NCI-H1694 (cell line): Measurements from ENCODE around the gene ID3.

ENCODE experiments used
- DNase-seq: peaks from one replicate; lab custom pipeline; 2025; lab: John Stamatoyannopoulos, UW

Gene ID3

GRCh38 chr1:23565776-23566175 is 6.5 kb upstream of the ID3 start:
- DNase-seq = no peak

GRCh38 chr1:23564529-23565122 is 5.3 kb upstream of the ID3 start:
- DNase-seq = no peak

- no peak for DNase-seq
Measured at GRCh38 chr1:23563755-23564374, 4.6 kb upstream of the ID3 start.

- DNase-seq = no peak
Measured at GRCh38 chr1:23563003-23563402, 3.7 kb upstream of the ID3 start.

GRCh38 chr1:23562137-23562876 is 3.0 kb upstream of the ID3 start:
- DNase-seq = peak; percentile 81

- no peak for DNase-seq
Measured at GRCh38 chr1:23561813-23562100, 2.5 kb upstream of the ID3 start.

- no peak for DNase-seq
Measured at GRCh38 chr1:23561076-23561812, 1.9 kb upstream of the ID3 start.

- no peak for DNase-seq
Measured at GRCh38 chr1:23559985-23560741, 862 bp upstream of the ID3 start.

GRCh38 chr1:23558872-23559135 is 497 bp downstream of the ID3 start:
- DNase-seq = no peak

- no peak for DNase-seq
Measured at GRCh38 chr1:23558140-23558871, 995 bp downstream of the ID3 start.

- no peak for DNase-seq
Measured at GRCh38 chr1:23557471-23558124, 1.7 kb downstream of the ID3 start.

GRCh38 chr1:23556635-23557470 is 2.4 kb downstream of the ID3 start:
- DNase-seq = no peak

- no peak for DNase-seq
Measured at GRCh38 chr1:23555986-23556634, 3.2 kb downstream of the ID3 start.

GRCh38 chr1:23555270-23555985 is 3.9 kb downstream of the ID3 start:
- peak; percentile 53 for DNase-seq

GRCh38 chr1:23554481-23555269 is 4.6 kb downstream of the ID3 start:
- DNase-seq = peak; percentile 72

- DNase-seq = no peak
Measured at GRCh38 chr1:23554127-23554480, 5.2 kb downstream of the ID3 start.

GRCh38 chr1:23553231-23554126 is 5.8 kb downstream of the ID3 start:
- no peak for DNase-seq
